HG03520 (cell line): ENCODE results near the gene TRIM3.

Experiments
- ATAC-seq: cut with Tn5 transposase; IDR thresholded peaks from one replicate; pipeline ENCODE4 v1.9.1; 2021; ENCODE audit warnings: mild to moderate bottlenecking, moderate library complexity; ENCODE audit not compliant: unreplicated experiment

The TRIM3 gene

DNA sequence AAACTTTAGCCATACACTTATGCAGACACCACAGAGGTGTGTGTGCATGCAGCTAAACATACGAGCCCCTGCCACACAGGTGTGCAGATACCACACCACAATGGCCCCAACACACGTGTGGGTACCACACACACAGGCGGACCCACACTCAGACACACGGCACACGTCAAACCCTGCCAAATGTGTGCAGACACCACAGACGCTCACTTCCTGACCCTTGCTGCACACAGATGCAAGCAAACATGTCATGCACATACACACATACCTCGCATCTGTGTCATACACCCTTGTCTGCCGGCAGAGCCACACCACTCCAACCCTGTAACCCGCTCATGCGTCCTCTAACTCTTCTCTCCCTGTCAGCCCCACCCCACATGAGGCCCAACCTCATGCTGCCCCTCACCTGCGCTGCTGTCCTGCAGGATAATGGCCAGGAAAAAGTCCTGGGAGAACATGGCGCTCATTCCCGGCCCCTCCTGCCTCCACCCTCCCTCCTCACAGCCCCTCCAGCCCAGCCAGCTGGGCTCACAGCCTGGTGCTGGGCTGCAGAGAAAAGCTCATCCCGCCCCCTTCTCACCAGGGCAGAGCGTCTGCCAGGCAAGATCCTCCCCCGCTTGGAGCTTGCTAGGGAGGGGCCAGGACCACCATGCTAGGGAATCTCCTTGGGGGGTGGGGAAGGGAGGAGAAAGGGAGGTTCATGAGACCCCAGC is 69.2 kb downstream of the TRIM3 start:
- no peak for ATAC-seq

DNA sequence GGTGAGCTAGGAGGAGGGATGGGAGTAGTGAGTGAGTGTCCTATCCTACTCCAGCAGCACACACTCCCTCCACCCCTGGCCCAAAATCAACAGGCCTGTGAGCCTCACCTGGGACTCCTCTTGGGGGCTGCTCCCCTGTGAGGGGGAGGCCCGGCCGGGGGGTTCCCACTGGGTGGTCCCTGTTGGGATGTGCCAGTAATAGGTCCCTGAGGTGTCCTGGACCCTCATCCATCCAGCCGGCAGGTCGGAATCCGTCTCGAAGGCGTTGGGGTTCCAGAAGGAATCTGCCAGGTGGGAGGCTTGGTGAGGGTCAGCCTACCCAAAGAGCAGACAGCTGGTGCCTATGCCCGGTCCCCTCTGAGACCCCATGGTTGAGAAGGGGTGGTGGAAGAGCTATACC is 70.2 kb downstream of the TRIM3 start:
- no peak for ATAC-seq

DNA sequence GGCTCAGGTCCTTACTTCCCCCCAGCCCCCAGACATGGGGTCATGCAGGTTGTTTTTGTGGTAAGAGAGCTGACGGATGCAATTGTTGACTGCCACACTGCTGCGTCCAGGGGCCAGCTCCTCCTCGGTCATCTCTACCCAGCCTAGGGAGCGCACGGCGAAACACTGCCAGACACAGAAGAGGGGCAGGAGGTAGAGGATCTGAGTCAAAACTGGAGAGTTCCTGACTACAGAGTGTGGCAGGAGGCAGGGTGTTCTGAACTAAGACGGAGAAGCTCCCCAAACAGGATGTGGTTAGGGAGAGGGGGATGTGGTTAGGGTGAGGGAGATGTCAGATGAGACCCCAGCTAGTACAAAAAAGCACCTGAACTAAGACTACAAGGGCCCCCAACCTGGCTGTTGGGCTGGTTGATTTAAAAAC is 71.2 kb downstream of the TRIM3 start:
- peak; percentile 84 for ATAC-seq

DNA sequence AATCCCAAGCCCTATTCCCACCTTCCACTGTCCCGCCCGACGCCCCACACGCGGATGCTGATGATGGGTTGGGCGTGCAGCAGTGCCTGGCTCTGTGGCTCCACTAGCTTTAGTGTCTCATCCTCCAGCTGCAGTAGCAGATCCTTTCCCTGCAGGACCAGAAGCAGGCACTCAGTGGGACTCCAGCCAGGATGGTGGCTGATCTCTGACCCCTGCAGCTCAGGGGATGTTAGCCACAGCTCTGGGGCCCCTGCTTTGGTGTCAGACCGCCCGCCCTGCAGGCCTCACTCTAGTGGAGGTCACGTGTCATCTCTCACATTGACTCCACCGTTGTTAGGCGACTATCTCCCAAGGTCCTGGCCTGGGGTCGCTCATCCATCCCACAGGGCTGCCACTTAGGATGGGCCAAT is 71.7 kb downstream of the TRIM3 start:
- peak; percentile 60 for ATAC-seq

DNA sequence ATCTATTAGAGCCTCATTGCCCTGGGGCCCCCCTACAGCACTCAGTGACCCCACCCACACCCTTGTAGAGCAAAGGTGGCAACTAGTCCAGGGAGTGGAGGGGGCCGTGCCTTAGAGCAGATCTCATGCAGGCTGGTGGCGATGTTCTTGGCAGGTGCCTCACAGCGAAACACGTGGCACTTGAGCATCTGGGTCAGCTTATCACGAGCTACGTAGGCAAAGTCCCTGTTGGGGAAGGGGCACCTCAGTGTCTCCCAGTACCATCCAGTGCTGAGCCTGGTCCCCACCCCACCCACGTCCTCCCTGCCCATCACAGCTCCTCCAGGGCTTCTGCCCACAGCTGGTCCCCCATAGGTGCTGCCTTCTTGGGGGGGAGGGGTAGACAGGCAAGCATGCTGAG is 72.3 kb downstream of the TRIM3 start:
- no peak for ATAC-seq

DNA sequence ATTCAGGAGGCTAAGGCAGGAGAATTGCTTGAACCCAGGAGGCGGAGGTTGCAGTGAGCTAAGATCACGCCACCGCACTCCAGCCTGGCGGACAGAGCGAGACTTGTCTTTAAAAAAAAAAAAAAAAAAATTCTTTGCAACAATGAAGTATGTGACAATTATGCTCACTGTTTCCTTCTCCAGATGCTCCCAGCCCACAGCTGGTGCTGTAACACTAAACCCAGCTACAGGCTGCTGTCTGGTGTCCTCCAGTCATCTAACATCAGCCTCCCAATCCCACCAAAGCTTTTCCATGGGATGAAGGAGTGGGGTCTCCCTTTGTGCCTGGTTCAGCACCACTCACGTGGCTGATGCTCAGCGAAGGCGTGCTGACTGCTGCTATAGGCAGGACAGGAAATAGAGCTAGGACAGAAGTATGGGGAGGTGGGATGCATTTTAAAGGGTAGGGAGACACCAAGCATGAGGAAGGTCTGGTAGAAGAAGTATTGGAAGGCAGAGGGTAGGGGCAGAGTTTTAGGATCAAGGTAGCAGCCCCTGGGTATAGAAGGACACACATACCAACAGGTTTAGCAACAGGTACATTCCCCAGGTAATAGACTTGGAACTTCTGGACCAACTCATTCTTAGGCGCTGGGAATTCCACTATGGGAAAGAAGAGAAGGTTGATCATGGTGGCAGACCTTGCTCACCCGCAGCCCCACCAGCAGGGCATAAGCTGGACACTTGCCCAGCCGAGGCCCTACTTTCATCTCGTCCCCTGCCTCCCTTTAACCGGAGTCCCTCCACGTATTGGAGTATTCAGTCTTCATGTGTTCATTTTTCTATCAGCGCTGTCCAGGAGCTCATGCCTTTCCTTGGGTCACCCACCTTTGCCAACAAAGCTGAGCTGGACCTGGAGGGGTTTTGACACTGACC is 73.1 kb downstream of the TRIM3 start:
- no peak for ATAC-seq
